Hematopoietic multipotent progenitor cell treated with erythropoietin and hydrocortisone succinate and interleukin-3 and kit ligand, for 8 days (in vitro differentiated cells): ENCODE results near the gene CCDC192.

Experiments used
- DNase-seq: peaks from one replicate; pipeline ENCODE4 v3.0.0-alpha.2; 2015

CCDC192 gene

GRCh38 chr5:127928053-127928452 is 224.9 kb downstream of the CCDC192 start:
- no peak for DNase-seq

- no peak for DNase-seq
These were observed 227.1 kb downstream of the CCDC192 start for GRCh38 chr5:127930311-127930710.

- no peak for DNase-seq
These were observed 228.2 kb downstream of the CCDC192 start for GRCh38 chr5:127931396-127931795.

- DNase-seq: no peak
These were observed 230.2 kb downstream of the CCDC192 start for GRCh38 chr5:127933348-127933747.

GRCh38 chr5:127934791-127935256 is 231.6 kb downstream of the CCDC192 start:
- no peak for DNase-seq

- DNase-seq: no peak
These were observed 232.2 kb downstream of the CCDC192 start for GRCh38 chr5:127935398-127935797.

GRCh38 chr5:127936439-127936972 is 233.3 kb downstream of the CCDC192 start:
- no peak for DNase-seq

GRCh38 chr5:127938746-127939145 is 235.6 kb downstream of the CCDC192 start:
- DNase-seq: no peak

GRCh38 chr5:127940854-127941253 is 237.7 kb downstream of the CCDC192 start:
- DNase-seq: no peak

- DNase-seq: no peak
These were observed 238.5 kb downstream of the CCDC192 start for GRCh38 chr5:127941646-127942045.

GRCh38 chr5:127942246-127943060 is 239.3 kb downstream of the CCDC192 start:
- no peak for DNase-seq

GRCh38 chr5:127943061-127943371 is 239.8 kb downstream of the CCDC192 start:
- DNase-seq: no peak

- no peak for DNase-seq
These were observed 240.9 kb downstream of the CCDC192 start for GRCh38 chr5:127944125-127944524.

- no peak for DNase-seq
These were observed 244.8 kb downstream of the CCDC192 start for GRCh38 chr5:127947941-127948340.

- DNase-seq: no peak
These were observed 247.7 kb downstream of the CCDC192 start for GRCh38 chr5:127950707-127951391.

GRCh38 chr5:127951791-127952190 is 248.6 kb downstream of the CCDC192 start:
- DNase-seq: no peak

GRCh38 chr5:127957183-127957582 is 254.0 kb downstream of the CCDC192 start:
- no peak for DNase-seq

GRCh38 chr5:127957701-127958239 is 254.6 kb downstream of the CCDC192 start:
- DNase-seq: no peak

GRCh38 chr5:127958421-127959011 is 255.3 kb downstream of the CCDC192 start:
- DNase-seq: no peak

GRCh38 chr5:127959152-127959764 is 256.1 kb downstream of the CCDC192 start:
- DNase-seq: peak; percentile 25

GRCh38 chr5:127960270-127960691 is 257.1 kb downstream of the CCDC192 start:
- DNase-seq: no peak

- no peak for DNase-seq
These were observed 258.0 kb downstream of the CCDC192 start for GRCh38 chr5:127961006-127961762.
